ENCODE measurements around the gene GTF3C5. TPM values are rescaled to one million over a fixed set of nuclear protein-coding genes. Genes with fewer than 3 reads are reported as not detected.
"Not testable (repeated sequence)": the region's sequence is repeated elsewhere in the genome, so short reads cannot be mapped to it uniquely, and the experiment has no call there.

Gene GTF3C5
- total RNA-seq, 1 donor from 2014 or later: 36.5 TPM

GRCh38 chr9:132989014-132989310 lies 41.8 kb upstream of the GTF3C5 start:
- Mint-ChIP-seq H3K4me1 (ENCODE audit: low read depth) (no peaks in the 10 kb centered on the region), H3K9me3 (ENCODE audit: low read depth) (no peaks in the 10 kb centered on the region), H3K4me3 (ENCODE audit: unreplicated experiment) (no peak overlapping the region), H3K36me3 (ENCODE audit: low read depth) (no peaks in the 10 kb centered on the region), H3K27me3 (ENCODE audit: low read depth) (peaks cover 42% of the 10 kb centered on the region), H3K27ac (ENCODE audit: unreplicated experiment) (no peak overlapping the region)
- no peak for DNase-seq (ENCODE audit: low spot score)
- TF ChIP-seq CTCF (IDR thresholded peaks at IDR 0.05): no peak

- no peaks in the 10 kb centered on the region for H3K9me3 Mint-ChIP-seq (ENCODE audit: low read depth)
- no peaks in the 10 kb centered on the region for H3K36me3 Mint-ChIP-seq (ENCODE audit: low read depth)
- no peak for TF ChIP-seq CTCF (IDR thresholded peaks at IDR 0.05)
- no peak overlapping the region for H3K27ac Mint-ChIP-seq (ENCODE audit: unreplicated experiment)
- no peak overlapping the region for H3K4me3 Mint-ChIP-seq (ENCODE audit: unreplicated experiment)
- H3K4me1 Mint-ChIP-seq (ENCODE audit: low read depth): no peaks in the 10 kb centered on the region
- peaks cover 47% of the 10 kb centered on the region for H3K27me3 Mint-ChIP-seq (ENCODE audit: low read depth)
- peak; percentile 88 for DNase-seq (ENCODE audit: low spot score)
These were observed 41.3 kb upstream of the GTF3C5 start for GRCh38 chr9:132989414-132989996.

- not testable (repeated sequence) for H3K4me3 Mint-ChIP-seq (ENCODE audit: unreplicated experiment); H3K36me3 Mint-ChIP-seq (ENCODE audit: low read depth); H3K4me1 Mint-ChIP-seq (ENCODE audit: low read depth); H3K27ac Mint-ChIP-seq (ENCODE audit: unreplicated experiment); DNase-seq (ENCODE audit: low spot score); H3K9me3 Mint-ChIP-seq (ENCODE audit: low read depth)
- peaks cover 50% of the 10 kb centered on the region for H3K27me3 Mint-ChIP-seq (ENCODE audit: low read depth)
These were observed 40.7 kb upstream of the GTF3C5 start for GRCh38 chr9:132989998-132990557.

- Mint-ChIP-seq H3K4me3 (ENCODE audit: unreplicated experiment) (no peak overlapping the region), H3K4me1 (ENCODE audit: low read depth) (no peaks in the 10 kb centered on the region), H3K27me3 (ENCODE audit: low read depth) (peaks cover 52% of the 10 kb centered on the region), H3K36me3 (ENCODE audit: low read depth) (no peaks in the 10 kb centered on the region), H3K27ac (ENCODE audit: unreplicated experiment) (no peak overlapping the region), H3K9me3 (ENCODE audit: low read depth) (no peaks in the 10 kb centered on the region)
- DNase-seq (ENCODE audit: low spot score): peak; percentile 51
- no peak for TF ChIP-seq CTCF (IDR thresholded peaks at IDR 0.05)
These were observed 40.0 kb upstream of the GTF3C5 start for GRCh38 chr9:132990781-132991180.

- Mint-ChIP-seq H3K27ac (ENCODE audit: unreplicated experiment) (no peak overlapping the region), H3K36me3 (ENCODE audit: low read depth) (no peaks in the 10 kb centered on the region), H3K27me3 (ENCODE audit: low read depth) (peaks cover 50% of the 10 kb centered on the region), H3K4me3 (ENCODE audit: unreplicated experiment) (no peak overlapping the region), H3K9me3 (ENCODE audit: low read depth) (no peaks in the 10 kb centered on the region), H3K4me1 (ENCODE audit: low read depth) (no peaks in the 10 kb centered on the region)
- TF ChIP-seq CTCF (IDR thresholded peaks at IDR 0.05): no peak
- peak; percentile 71 for DNase-seq (ENCODE audit: low spot score)
These were observed 39.2 kb upstream of the GTF3C5 start for GRCh38 chr9:132991351-132992300.
